HuH-7.5 (cell line): ENCODE data around the gene RPL7A.
"Not testable (repeated sequence)": the region's sequence is repeated elsewhere in the genome, so short reads cannot be mapped to it uniquely, and the experiment has no call there.

ENCODE experiments used
- DNase-seq: peaks from one replicate; pipeline ENCODE4 v3.0.0; 2011; ENCODE audit warnings: low spot score

RPL7A gene

DNA sequence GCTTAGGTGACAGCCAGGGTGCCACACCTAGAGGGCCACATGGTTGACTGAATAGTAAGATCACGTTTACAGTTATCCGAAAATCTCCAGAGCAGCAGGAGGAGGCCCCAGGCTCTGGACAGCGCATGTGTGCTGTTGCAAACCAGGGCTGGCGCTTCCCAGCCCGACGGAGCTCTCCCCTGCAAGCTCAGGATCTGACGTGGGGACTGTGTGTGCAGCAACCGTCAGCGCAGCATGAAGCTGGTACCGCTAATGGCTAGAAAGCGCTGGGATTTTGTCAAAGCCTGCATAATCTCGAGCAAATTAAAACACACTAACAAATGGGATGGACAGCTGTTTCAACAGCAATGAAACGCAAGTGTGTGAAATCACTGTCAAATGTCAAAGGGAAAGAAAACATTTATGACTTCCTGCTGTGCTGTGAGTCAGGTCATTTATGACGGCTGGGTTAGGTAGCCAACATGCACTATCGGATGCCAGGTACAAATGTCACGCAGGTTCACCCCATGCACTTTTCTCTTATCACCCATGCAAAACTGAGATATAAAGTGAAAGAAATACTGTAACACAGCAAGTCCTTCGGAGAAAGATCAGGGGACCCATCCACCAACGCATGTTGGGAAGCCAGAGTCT is 20.3 kb downstream of the RPL7A start:
- no peak for DNase-seq

DNA sequence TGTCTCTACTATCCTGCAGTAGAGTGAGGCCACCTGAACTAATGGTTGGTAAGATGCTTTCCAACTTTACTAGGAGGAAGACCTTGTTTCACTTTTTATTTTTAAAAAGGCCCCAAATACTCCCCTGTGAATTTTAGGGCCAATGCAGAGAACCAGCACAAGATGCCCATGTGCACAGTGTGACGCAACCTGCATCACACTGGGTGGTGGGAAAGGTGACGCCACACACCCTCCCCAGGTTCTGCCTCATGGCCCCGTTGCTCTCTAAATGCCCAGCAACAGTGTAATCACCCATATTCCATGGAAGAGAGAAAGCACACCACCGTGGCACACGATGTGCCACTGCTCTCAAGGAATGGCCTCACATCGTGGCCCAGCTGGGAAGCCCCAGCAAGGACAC is 21.4 kb downstream of the RPL7A start:
- no peak for DNase-seq

GRCh38 chr9:133369933-133370332 is 21.9 kb downstream of the RPL7A start:
- no peak for DNase-seq

- DNase-seq, result no peak
These were observed 22.7 kb downstream of the RPL7A start for GRCh38 chr9:133370685-133371084.

- no peak for DNase-seq
These were observed 23.3 kb downstream of the RPL7A start for GRCh38 chr9:133371261-133371711.

GRCh38 chr9:133372144-133372543 is 24.1 kb downstream of the RPL7A start:
- no peak for DNase-seq

- no peak for DNase-seq
These were observed 26.6 kb downstream of the RPL7A start for GRCh38 chr9:133374612-133375115.

GRCh38 chr9:133375116-133375723 is 27.2 kb downstream of the RPL7A start:
- peak; percentile 73 for DNase-seq

- DNase-seq, result peak; percentile 99
These were observed 28.0 kb downstream of the RPL7A start, which contains the start of the genes STKLD1 and SURF4 for GRCh38 chr9:133375724-133376654. STKLD1 (plus strand) TSS chr9:133376366; CDS start chr9:133376474, 108 bp downstream. SURF4 (minus strand) TSS chr9:133376060; CDS start chr9:133375969, 91 bp downstream.

GRCh38 chr9:133377280-133377679 is 29.3 kb downstream of the RPL7A start:
- DNase-seq, result not testable (repeated sequence)

DNA sequence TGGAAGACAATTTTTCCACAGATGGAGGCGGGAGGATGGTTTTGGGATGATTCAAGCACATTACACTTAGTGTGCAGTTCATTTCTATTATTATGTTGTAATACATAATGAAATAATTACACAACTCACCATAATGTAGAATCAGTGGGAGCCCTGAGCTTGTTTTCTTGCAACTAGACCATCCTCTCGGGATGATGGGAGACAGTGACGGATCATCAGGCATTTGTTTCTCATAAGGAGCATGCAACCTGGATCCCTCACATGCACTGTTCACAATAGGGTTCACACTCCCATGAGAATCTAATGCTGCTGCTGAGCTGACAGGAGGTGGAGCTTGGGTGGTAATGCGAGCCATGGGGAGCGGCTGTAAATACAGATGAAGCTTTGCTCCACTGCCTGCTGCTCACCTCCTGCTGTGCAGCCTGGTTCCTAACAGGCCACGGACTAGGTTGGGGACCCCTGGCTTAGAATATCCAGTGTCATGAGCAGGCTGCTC is 29.8 kb downstream of the RPL7A start:
- DNase-seq, result no peak

GRCh38 chr9:133378408-133378962 is 30.5 kb downstream of the RPL7A start:
- no peak for DNase-seq

DNA sequence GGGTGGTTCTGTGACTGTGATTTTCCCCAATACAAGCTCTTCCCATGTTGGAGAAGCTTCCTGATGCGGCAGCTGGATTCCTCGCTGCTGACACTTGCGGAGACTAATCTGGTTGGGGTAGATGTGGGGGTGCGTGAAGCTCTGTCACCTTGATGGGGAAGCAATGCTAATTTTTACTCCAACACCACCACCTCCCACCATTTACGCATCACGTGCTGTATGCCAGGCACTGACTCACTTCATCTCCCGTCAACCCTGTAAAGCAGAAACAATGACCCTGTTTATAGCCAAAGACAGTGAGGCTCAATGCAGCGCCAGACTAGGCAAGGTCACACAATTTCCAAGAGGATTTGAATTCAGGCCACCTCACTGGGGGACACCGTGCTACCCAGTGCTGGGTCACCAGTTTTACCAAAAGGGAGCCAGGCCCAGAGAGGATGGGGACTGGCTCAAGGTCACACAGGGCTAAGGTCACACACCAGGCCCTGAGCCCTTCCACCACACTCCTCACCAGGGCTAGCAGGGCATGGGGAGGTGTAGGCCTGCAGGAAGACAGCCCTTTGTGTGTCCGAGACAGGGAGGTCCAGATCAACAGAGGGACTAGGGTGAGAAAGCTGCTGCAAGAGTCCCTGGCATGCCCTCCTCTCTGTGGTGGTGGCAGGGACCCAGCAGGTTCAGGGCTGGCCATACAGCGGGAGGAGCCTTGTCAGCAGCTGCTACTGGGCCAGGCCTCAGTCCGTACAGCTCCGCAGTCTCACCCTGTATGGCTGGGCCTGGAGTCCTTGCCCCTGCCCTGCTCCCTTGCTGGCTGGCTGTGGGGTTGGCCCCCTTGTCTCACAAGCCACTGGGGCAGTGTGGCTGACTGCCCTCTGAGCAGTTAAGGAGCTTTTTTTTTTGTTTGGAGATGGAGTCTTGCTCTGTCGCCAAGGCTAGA is 31.4 kb downstream of the RPL7A start:
- DNase-seq, result no peak

DNA sequence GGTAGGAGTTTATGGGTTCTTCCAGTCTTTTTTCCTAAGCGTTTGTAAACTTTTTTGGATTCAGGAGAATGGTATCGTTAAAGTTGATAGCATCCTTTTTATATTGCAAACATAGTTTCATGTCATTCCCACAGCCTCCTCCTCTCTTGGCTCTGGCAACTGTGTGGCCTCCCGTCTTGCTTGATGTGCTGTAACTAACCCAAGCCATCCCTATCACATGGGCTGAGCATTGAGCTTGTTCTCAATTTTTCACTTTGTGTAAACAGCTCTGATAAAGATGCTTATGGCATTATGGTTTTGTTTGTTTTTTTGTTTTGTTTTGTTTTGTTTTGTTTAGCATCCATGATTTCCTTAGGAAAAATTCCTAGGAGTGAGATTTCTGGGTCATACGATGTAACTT is 32.7 kb downstream of the RPL7A start:
- DNase-seq, result no peak

GRCh38 chr9:133382507-133383141 is 34.6 kb downstream of the RPL7A start:
- no peak for DNase-seq

DNA sequence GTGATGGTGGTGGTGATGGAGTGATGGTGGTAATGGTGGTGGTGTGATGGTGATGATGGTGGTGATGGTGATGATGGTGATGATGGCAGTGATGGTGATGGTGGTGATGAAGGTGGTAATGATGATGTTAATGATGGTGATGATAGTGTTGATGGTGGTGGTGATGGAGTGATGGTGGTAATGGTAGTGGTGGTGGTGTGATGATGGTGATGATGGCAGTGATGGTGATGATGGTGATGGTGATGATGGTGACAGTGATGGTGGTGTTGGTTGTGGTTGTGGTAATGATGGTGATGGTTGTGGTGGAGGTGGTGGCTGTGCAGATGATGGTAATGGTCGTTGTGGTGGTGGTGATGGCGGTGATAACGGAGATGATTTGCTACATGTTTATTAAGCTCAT is 35.4 kb downstream of the RPL7A start:
- no peak for DNase-seq

- no peak for DNase-seq
These were observed 36.8 kb downstream of the RPL7A start for GRCh38 chr9:133384736-133385321.

DNA sequence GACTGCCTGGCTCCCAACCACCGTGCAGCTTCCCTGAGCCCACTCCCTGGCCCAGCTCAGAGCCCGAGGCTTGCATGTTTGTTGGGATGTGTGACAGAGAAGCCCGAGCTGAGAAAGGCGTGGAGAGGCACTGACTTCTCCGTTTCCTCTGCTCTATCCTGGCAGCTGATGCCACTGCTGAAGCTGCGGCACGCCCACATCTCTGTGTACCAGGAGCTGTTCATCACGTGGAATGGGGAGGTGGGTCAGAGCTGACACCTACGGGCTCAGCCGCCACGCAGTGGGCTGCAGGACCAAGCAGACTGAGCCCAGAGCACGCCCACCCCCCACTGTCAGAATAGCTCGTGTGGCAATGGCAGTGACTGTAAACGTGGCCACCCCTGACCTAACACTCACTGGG is 37.4 kb downstream of the RPL7A start:
- DNase-seq, result no peak

DNA sequence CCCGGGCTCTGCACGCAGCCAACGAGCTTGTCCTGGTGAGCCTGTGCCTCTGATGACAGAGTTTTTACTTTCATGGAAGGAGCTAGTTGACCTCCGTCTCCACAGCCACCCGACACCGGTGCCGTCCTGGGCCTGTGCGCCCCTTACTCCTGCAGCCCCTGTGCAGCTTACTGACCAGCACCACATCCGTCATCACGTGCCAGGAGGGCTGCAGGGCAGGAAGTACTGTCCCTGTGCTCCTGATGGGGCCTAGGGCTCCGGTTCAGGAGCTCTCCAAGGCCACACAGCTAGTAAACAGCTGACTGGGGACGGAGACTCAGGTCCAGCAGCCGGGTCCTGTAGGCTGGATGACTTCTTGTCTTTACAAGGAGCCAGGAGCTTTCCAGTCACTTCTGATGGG is 38.3 kb downstream of the RPL7A start:
- DNase-seq, result no peak

- DNase-seq, result peak; percentile 48
These were observed 39.7 kb downstream of the RPL7A start for GRCh38 chr9:133387680-133388079.
